Measurements from ENCODE around the gene RAB8B.

RAB8B gene

DNA sequence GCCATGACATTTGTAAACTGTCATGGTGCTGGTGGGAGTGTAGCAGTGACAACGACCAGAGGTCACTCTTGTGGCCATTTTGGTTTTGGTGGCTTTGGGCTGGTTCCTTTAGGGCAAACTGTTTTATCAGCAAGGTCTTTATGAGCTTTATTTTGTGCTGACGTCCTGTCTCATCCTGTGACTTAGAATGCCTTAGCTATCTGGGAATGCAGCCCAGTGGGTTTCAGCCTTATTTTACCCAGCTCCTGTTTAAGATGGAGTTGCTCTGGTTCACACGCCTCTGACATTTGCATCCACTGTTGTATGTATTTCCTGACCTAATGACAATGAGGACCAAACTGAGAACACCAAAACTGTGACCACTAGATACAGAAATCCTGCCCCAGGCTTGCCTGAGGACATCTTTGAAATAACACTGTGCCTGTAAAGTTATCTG lies 37.6 kb downstream of the RAB8B start:
- no peak for TF ChIP-seq YY1 (tag by site-specific recombination; IDR thresholded peaks at IDR 0.05)
- TF ChIP-seq, protein P1, sequence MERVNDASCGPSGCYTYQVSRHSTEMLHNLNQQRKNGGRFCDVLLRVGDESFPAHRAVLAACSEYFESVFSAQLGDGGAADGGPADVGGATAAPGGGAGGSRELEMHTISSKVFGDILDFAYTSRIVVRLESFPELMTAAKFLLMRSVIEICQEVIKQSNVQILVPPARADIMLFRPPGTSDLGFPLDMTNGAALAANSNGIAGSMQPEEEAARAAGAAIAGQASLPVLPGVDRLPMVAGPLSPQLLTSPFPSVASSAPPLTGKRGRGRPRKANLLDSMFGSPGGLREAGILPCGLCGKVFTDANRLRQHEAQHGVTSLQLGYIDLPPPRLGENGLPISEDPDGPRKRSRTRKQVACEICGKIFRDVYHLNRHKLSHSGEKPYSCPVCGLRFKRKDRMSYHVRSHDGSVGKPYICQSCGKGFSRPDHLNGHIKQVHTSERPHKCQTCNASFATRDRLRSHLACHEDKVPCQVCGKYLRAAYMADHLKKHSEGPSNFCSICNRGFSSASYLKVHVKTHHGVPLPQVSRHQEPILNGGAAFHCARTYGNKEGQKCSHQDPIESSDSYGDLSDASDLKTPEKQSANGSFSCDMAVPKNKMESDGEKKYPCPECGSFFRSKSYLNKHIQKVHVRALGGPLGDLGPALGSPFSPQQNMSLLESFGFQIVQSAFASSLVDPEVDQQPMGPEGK (tag by site-specific recombination; IDR thresholded peaks at IDR 0.05), result no peak
- no peak for TF ChIP-seq KLF8 (tag by site-specific recombination; IDR thresholded peaks at IDR 0.05)
- no peak for TF ChIP-seq ZNF843 (tag by site-specific recombination; IDR thresholded peaks at IDR 0.05)
- TF ChIP-seq HOXC10 (CRISPR knock-in tag; IDR thresholded peaks at IDR 0.05), result no peak
- no peak for TF ChIP-seq ZNF623 (tag by site-specific recombination; IDR thresholded peaks at IDR 0.05)
- TF ChIP-seq KLF9 (tag by site-specific recombination; IDR thresholded peaks at IDR 0.05; ENCODE audit: low read depth), result no peak
- TF ChIP-seq ZNF239 (tag by site-specific recombination; IDR thresholded peaks at IDR 0.05), result no peak
- no peak for TF ChIP-seq HOXD13 (CRISPR knock-in tag; IDR thresholded peaks at IDR 0.05; ENCODE audit: borderline replicate concordance)
- no peak for TF ChIP-seq IKZF3 (tag by site-specific recombination; IDR thresholded peaks at IDR 0.05)
- TF ChIP-seq, protein P2, sequence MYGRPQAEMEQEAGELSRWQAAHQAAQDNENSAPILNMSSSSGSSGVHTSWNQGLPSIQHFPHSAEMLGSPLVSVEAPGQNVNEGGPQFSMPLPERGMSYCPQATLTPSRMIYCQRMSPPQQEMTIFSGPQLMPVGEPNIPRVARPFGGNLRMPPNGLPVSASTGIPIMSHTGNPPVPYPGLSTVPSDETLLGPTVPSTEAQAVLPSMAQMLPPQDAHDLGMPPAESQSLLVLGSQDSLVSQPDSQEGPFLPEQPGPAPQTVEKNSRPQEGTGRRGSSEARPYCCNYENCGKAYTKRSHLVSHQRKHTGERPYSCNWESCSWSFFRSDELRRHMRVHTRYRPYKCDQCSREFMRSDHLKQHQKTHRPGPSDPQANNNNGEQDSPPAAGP (tag by site-specific recombination; IDR thresholded peaks at IDR 0.05), result no peak
- TF ChIP-seq EGR2 (tag by site-specific recombination; IDR thresholded peaks at IDR 0.05; ENCODE audit: low read depth), result no peak
- TF ChIP-seq ZNF701 (tag by site-specific recombination; IDR thresholded peaks at IDR 0.05), result no peak
- no peak for TF ChIP-seq MEIS1 (CRISPR knock-in tag; IDR thresholded peaks at IDR 0.05; ENCODE audit: borderline replicate concordance)
- no peak for TF ChIP-seq ZNF24 (tag by site-specific recombination; IDR thresholded peaks at IDR 0.05)
- TF ChIP-seq, protein P3, sequence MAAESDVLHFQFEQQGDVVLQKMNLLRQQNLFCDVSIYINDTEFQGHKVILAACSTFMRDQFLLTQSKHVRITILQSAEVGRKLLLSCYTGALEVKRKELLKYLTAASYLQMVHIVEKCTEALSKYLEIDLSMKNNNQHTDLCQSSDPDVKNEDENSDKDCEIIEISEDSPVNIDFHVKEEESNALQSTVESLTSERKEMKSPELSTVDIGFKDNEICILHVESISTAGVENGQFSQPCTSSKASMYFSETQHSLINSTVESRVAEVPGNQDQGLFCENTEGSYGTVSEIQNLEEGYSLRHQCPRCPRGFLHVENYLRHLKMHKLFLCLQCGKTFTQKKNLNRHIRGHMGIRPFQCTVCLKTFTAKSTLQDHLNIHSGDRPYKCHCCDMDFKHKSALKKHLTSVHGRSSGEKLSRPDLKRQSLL (tag by site-specific recombination; IDR thresholded peaks at IDR 0.05), result no peak
- TF ChIP-seq SETDB1 (IDR thresholded peaks at IDR 0.05; ENCODE audit: insufficient read length, low read length), result no peak
- TF ChIP-seq ZNF791 (tag by site-specific recombination; IDR thresholded peaks at IDR 0.05), result no peak
- Histone ChIP-seq H3K36me3 (ENCODE audit: control insufficient read depth in 2 of 2, insufficient read depth in 1 of 2, low read length in 2 of 2) (no peaks in the 10 kb centered on the region), H3K9me3 (ENCODE audit: control insufficient read depth, insufficient read depth, low read depth, low read length) (no peaks in the 10 kb centered on the region), H3K4me3 (ENCODE audit: low read depth, low read length) (no peak overlapping the region), H3K27ac (ENCODE audit: extremely low read depth, low read depth, low read length) (no peak overlapping the region), H3K4me1 (ENCODE audit: control insufficient read depth, insufficient read depth, low read length) (no peaks in the 10 kb centered on the region)
- ChIA-PET POLR2A (no interaction called here), CTCF (interaction anchor here (0.6 kb wide), 1 partner anchor 563 kb away, joined by 3 read pairs; no protein-coding TSS in a partner anchor)

DNA sequence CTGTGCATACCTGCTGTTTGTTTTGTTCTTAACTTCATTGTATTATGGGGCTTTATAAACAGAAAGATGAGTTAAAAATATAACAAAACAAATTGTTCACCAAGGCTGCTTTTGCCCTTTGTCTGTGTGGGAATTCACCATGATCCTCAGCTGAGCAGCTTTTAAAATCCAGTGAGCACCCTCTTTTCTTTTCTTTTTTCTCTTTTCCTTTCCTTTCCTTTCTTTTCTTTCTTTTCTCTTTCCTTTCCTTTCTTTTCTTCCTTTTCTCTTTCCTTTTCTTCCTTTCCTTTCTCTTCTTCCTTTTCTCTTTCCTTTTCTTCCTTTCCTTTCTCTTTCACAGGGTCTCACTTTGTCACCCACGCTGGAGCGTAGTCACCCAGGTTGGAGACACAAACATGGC lies 38.3 kb downstream of the RAB8B start:
- H3K27ac ChIP-seq (ENCODE audit: extremely low read depth, low read depth, low read length), result no peak overlapping the region
- ChIA-PET CTCF (no interaction called here), POLR2A (no interaction called here)
- no peaks in the 10 kb centered on the region for H3K9me3 ChIP-seq (ENCODE audit: control insufficient read depth, insufficient read depth, low read depth, low read length)
- no peaks in the 10 kb centered on the region for H3K36me3 ChIP-seq (ENCODE audit: control insufficient read depth in 2 of 2, insufficient read depth in 1 of 2, low read length in 2 of 2)
- TF ChIP-seq KLF10 (tag by site-specific recombination; IDR thresholded peaks at IDR 0.05) (no peak), ZNF138 (tag by site-specific recombination; IDR thresholded peaks at IDR 0.05; ENCODE audit: borderline replicate concordance) (no peak), ZSCAN30 (tag by site-specific recombination; IDR thresholded peaks at IDR 0.05) (no peak), ZBTB7A (tag by site-specific recombination; IDR thresholded peaks at IDR 0.05; ENCODE audit: low read depth) (no peak), ZNF514 (tag by site-specific recombination; IDR thresholded peaks at IDR 0.05) (no peak), OSR2 (tag by site-specific recombination; IDR thresholded peaks at IDR 0.05) (no peak), PRDM1 (tag by site-specific recombination; IDR thresholded peaks at IDR 0.05) (peak; percentile 100), ZNF521 (tag by site-specific recombination; IDR thresholded peaks at IDR 0.05) (no peak), ZNF366 (tag by site-specific recombination; conservative IDR thresholded peaks at IDR 0.05) (peak; percentile 65; the same call in 1 of the 2 replicates)
- TF ChIP-seq, protein P4, sequence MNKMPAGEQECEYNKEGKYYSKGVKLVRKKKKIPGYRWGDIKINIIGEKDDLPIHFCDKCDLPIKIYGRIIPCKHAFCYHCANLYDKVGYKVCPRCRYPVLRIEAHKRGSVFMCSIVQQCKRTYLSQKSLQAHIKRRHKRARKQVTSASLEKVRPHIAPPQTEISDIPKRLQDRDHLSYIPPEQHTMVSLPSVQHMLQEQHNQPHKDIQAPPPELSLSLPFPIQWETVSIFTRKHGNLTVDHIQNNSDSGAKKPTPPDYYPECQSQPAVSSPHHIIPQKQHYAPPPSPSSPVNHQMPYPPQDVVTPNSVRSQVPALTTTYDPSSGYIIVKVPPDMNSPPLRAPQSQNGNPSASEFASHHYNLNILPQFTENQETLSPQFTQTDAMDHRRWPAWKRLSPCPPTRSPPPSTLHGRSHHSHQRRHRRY (tag by site-specific recombination; IDR thresholded peaks at IDR 0.05), result no peak
- TF ChIP-seq, protein P5, sequence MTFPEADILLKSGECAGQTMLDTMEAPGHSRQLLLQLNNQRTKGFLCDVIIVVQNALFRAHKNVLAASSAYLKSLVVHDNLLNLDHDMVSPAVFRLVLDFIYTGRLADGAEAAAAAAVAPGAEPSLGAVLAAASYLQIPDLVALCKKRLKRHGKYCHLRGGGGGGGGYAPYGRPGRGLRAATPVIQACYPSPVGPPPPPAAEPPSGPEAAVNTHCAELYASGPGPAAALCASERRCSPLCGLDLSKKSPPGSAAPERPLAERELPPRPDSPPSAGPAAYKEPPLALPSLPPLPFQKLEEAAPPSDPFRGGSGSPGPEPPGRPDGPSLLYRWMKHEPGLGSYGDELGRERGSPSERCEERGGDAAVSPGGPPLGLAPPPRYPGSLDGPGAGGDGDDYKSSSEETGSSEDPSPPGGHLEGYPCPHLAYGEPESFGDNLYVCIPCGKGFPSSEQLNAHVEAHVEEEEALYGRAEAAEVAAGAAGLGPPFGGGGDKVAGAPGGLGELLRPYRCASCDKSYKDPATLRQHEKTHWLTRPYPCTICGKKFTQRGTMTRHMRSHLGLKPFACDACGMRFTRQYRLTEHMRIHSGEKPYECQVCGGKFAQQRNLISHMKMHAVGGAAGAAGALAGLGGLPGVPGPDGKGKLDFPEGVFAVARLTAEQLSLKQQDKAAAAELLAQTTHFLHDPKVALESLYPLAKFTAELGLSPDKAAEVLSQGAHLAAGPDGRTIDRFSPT (tag by site-specific recombination; IDR thresholded peaks at IDR 0.05), result no peak
- no peaks in the 10 kb centered on the region for H3K4me1 ChIP-seq (ENCODE audit: control insufficient read depth, insufficient read depth, low read length)
- H3K4me3 ChIP-seq (ENCODE audit: low read depth, low read length), result no peak overlapping the region
